Activated B cell treated with CpG ODN at 0.5 μM for 24 hours (primary cell): Measurements from ENCODE around the gene SERINC5. TPM values are rescaled to one million over a fixed set of nuclear protein-coding genes. Genes with fewer than 3 reads are reported as not detected.

Experiments
- ATAC-seq: fragments of 200-7000 bp; cut with Tn5 transposase; one replicate; pipeline ENCODE4 v1.10.0; 2021; ENCODE audit warnings: low read depth, mild to moderate bottlenecking, moderate library complexity
- CTCF ChIA-PET: fragments of 350-600 bp; sonication (Branson Sonifier 250); formaldehyde crosslinking; loops from one replicate; lab custom pipeline; 2021; ENCODE audit warnings: antibody characterized with exemption; lab: Charles Lee
- POLR2A ChIA-PET: fragments of 350-600 bp; sonication (Branson Sonifier 250); formaldehyde crosslinking; loops from one replicate; lab custom pipeline; 2021; ENCODE audit warnings: antibody characterized with exemption; lab: Charles Lee
- DNase-seq: peaks from one replicate; pipeline ENCODE4 v3.0.0; 2022
- H3K27ac Mint-ChIP-seq: one replicate; pipeline ENCODE4 v1.8.0; 2020; ENCODE audit warnings: mixed read lengths
- H3K27me3 Mint-ChIP-seq: one replicate; pipeline ENCODE4 v1.8.0; 2021; ENCODE audit warnings: mixed read lengths
- H3K36me3 Mint-ChIP-seq: one replicate; pipeline ENCODE4 v1.8.0; 2021; ENCODE audit warnings: low read depth, mixed read lengths
- H3K4me1 Mint-ChIP-seq: one replicate; pipeline ENCODE4 v1.8.0; 2021; ENCODE audit warnings: mixed read lengths
- H3K4me3 Mint-ChIP-seq: one replicate; pipeline ENCODE4 v1.8.0; 2020; ENCODE audit warnings: mild to moderate bottlenecking, mixed read lengths
- H3K9me3 Mint-ChIP-seq: one replicate; pipeline ENCODE4 v1.8.0; 2020; ENCODE audit warnings: mixed read lengths
- intact Hi-C: fragments of 100-400 bp; cut with micrococcal nuclease; formaldehyde crosslinking; loops from one replicate; pipeline ENCODE4 v1.15.1; 2024
- total RNA-seq: library from RNA; stranded (reverse); gene quantifications from 2 replicates; pipeline ENCODE4 v1.2.3, GENCODE V29; 2022
- TF ChIP-seq, protein P1 (sequence below): fragments of 200-600 bp; IDR thresholded peaks from one replicate; pipeline ENCODE4 v1.8.0; 2022; ENCODE audit warnings: antibody characterized with exemption, mild to moderate bottlenecking

SERINC5 gene
- total RNA-seq, 1 donor from 2014 or later = 5.3 TPM

DNA sequence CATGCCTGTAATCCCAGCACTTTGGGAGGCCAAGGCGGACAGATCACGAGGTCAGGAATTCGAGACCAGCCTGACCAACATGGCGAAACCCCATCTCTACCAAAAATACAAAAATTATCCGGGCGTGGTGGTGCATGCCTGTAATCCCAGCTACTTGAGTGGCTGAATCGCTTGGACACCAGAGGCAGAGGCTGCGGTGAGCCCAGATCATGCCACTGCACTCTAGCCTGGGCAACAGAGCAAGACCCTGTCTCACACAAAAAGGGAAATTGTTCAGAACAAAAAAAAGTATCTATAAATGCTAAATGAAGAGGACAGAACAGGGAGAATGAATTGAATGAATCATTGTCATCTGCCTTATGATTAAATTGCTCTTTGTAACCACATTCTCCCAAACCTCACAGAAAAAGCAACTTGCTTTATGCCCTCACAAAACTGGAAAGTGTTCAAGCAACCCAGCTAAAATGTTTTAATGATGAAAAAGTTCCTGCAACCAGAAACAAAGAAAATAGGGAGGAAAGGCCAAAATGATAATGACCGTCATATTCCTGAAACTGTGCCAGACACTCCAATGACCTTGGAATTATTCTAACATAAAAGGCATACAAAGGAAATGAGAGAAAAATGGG is 83.7 kb downstream of the SERINC5 start:
- H3K9me3 Mint-ChIP-seq = no peaks in the 10 kb centered on the region
- CTCF ChIA-PET = no interaction called here
- DNase-seq = no peak

DNA sequence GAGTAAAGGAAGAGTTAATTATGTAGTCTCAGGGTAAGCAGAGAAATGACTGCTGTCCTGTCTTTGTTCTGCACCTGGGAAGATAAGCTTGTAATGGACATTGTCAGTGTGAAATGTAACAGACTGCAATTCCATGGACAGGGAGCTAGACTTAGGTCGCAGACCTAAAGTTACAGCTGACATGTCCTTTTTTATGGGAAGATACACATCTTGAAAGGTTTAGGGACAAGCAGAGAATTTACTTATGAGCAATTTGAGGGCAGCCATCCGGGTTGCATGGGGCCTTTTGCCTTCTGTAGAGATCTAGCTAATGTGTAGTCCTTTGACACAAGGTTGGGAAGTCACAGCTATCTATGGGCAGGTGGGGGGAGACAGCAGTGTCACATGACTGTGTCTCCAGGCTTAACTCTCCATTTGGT is 85.7 kb downstream of the SERINC5 start:
- intact Hi-C loops = no loop called here
- CTCF ChIA-PET = no interaction called here
- Mint-ChIP-seq H3K27ac (no peak overlapping the region), H3K4me1 (no peaks in the 10 kb centered on the region), H3K36me3 (peaks cover 44% of the 10 kb centered on the region), H3K9me3 (no peaks in the 10 kb centered on the region), H3K4me3 (no peak overlapping the region), H3K27me3 (no peaks in the 10 kb centered on the region)
- TF ChIP-seq, protein P1, sequence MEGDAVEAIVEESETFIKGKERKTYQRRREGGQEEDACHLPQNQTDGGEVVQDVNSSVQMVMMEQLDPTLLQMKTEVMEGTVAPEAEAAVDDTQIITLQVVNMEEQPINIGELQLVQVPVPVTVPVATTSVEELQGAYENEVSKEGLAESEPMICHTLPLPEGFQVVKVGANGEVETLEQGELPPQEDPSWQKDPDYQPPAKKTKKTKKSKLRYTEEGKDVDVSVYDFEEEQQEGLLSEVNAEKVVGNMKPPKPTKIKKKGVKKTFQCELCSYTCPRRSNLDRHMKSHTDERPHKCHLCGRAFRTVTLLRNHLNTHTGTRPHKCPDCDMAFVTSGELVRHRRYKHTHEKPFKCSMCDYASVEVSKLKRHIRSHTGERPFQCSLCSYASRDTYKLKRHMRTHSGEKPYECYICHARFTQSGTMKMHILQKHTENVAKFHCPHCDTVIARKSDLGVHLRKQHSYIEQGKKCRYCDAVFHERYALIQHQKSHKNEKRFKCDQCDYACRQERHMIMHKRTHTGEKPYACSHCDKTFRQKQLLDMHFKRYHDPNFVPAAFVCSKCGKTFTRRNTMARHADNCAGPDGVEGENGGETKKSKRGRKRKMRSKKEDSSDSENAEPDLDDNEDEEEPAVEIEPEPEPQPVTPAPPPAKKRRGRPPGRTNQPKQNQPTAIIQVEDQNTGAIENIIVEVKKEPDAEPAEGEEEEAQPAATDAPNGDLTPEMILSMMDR = no peak
- ATAC-seq (no peak), DNase-seq (no peak)
- POLR2A ChIA-PET = no interaction called here

More for the DNA sequence above, 83.7 kb downstream of the SERINC5 start:
- H3K4me1 Mint-ChIP-seq = no peaks in the 10 kb centered on the region
- TF ChIP-seq, protein P1 = no peak
- no peak overlapping the region for H3K4me3 Mint-ChIP-seq
- intact Hi-C loops = no loop called here
- no peak for ATAC-seq
- no peaks in the 10 kb centered on the region for H3K27me3 Mint-ChIP-seq
- H3K36me3 Mint-ChIP-seq = peaks cover 41% of the 10 kb centered on the region
- POLR2A ChIA-PET = no interaction called here
- H3K27ac Mint-ChIP-seq = no peak overlapping the region

DNA sequence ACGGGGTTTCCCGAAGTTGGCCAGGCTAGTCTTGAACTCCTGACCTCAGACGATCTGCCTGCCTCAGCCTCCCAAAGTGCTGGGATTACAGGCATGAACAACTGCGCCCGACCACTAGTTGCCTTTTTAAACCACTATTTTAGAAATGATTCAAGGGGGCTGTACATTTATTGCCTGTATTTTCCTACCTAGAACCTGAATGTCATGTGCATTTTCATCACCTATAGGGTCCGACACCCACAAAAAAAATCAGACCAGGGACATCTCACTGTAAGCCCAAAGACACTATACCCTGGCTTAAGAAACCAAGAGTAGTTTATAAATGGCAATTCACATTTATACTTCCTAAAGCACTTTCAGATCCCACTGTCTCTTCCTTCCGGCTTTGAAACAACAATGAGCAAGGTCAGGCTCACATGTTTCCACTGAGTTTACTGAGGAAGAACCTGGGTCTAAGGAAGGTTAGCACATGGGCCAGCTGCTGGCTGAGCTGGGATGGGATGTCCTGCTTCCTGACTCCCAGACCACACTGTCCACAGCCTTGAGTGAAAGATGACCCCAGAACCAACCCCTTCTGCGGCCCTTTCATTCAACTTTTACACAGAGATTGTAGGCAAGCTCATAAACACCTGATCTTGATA is 87.3 kb downstream of the SERINC5 start:
- H3K36me3 Mint-ChIP-seq = peaks cover 37% of the 10 kb centered on the region
- DNase-seq (no peak), ATAC-seq (no peak)
- no peaks in the 10 kb centered on the region for H3K9me3 Mint-ChIP-seq
- ChIA-PET POLR2A (no interaction called here), CTCF (no interaction called here)
- H3K27me3 Mint-ChIP-seq = no peaks in the 10 kb centered on the region
- H3K27ac Mint-ChIP-seq = no peak overlapping the region
- no peak overlapping the region for H3K4me3 Mint-ChIP-seq
- TF ChIP-seq, protein P1 = no peak
- intact Hi-C loops = no loop called here
- H3K4me1 Mint-ChIP-seq = no peaks in the 10 kb centered on the region

DNA sequence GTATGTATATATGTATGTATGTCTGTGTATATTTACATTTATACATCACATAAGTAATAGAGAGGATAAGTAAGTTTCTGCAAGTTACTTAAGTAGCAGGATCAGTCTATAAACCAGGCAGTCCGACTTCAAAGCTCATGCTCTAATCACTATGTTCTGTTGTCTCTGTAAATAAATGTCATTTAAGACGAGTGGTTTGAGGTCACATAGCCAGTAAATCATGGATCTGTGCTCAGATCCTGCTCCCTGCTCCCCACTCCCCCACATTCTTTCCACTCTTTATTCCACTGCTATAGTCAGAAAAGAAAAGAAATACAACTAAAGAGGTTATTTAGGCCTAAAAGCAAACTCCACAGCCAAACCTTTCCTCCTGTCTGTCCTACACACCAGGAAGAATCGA is 90.4 kb downstream of the SERINC5 start:
- Mint-ChIP-seq H3K27me3 (no peaks in the 10 kb centered on the region), H3K36me3 (peaks cover 46% of the 10 kb centered on the region), H3K27ac (no peak overlapping the region), H3K4me1 (no peaks in the 10 kb centered on the region), H3K9me3 (peaks cover 5% of the 10 kb centered on the region), H3K4me3 (no peak overlapping the region)
- intact Hi-C loops = no loop called here
- no peak for DNase-seq
- ChIA-PET POLR2A (no interaction called here), CTCF (no interaction called here)
- TF ChIP-seq, protein P1 = no peak
- no peak for ATAC-seq

DNA sequence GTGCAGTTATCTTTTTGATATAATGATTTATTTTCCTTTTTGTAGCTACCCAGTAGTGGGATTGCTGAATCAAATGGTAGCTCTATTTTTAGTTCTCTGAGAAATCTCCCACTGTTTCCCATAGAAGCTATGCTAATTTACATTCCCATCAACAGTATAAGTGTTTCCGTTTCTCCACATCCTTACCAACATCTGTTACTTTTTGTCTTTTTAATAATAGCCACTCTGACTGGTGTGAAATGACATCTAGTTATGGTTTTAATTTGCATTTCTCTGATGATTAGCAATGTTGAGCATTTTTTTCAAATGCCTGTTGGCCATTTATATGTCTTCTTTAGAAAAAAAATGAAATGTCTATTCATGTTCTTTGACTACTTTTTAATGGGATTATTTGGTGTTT is 94.7 kb downstream of the SERINC5 start:
- ATAC-seq = no peak
- H3K4me1 Mint-ChIP-seq = no peaks in the 10 kb centered on the region
- no peak for DNase-seq
- TF ChIP-seq, protein P1 = no peak
- H3K36me3 Mint-ChIP-seq = peaks cover 44% of the 10 kb centered on the region
- H3K27me3 Mint-ChIP-seq = no peaks in the 10 kb centered on the region
- ChIA-PET CTCF (no interaction called here), POLR2A (no interaction called here)
- H3K27ac Mint-ChIP-seq = no peak overlapping the region
- peaks cover 5% of the 10 kb centered on the region for H3K9me3 Mint-ChIP-seq
- no peak overlapping the region for H3K4me3 Mint-ChIP-seq
- intact Hi-C loops = no loop called here
